Measurements from ENCODE around the gene IRX3.

DNA sequence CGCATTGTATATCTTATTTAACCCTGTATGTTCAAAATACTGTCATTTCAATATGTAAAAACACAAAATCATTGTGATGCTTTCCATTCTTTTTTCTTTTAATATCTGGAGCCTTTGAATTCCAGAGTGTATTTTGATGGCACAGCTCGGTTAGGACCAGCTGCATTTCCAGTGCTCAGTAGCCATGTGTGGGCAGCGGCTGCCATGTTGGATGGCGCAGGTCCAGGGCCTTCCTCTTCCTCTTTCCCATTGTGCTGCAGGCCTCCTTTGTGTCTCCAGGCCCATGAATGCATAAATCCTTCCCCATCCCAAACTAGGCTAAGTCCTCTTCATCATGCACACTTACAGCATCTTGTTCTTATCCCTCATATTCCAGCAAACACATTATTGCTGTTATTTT, 13.0 kb downstream of the IRX3 start:
- TF ChIP-seq, protein P1, sequence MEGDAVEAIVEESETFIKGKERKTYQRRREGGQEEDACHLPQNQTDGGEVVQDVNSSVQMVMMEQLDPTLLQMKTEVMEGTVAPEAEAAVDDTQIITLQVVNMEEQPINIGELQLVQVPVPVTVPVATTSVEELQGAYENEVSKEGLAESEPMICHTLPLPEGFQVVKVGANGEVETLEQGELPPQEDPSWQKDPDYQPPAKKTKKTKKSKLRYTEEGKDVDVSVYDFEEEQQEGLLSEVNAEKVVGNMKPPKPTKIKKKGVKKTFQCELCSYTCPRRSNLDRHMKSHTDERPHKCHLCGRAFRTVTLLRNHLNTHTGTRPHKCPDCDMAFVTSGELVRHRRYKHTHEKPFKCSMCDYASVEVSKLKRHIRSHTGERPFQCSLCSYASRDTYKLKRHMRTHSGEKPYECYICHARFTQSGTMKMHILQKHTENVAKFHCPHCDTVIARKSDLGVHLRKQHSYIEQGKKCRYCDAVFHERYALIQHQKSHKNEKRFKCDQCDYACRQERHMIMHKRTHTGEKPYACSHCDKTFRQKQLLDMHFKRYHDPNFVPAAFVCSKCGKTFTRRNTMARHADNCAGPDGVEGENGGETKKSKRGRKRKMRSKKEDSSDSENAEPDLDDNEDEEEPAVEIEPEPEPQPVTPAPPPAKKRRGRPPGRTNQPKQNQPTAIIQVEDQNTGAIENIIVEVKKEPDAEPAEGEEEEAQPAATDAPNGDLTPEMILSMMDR (IDR thresholded peaks at IDR 0.05; ENCODE audit: low read length): no peak
- TF ChIP-seq EZH2 (optimal IDR thresholded peaks at IDR 0.05; ENCODE audit: low read depth, low read length): no peak
